Stimulated activated CD4-positive, alpha-beta T cell treated with anti-CD3 and anti-CD28 coated beads, Interleukin-1b, Interleukin-23, amount 100 ng/mL, for 24 hours (primary cell): ENCODE measurements around the gene PRDM5.

Experiments
- DNase-seq, 4 experiments: peaks; one replicate each; pipeline ENCODE4 v3.0.0-alpha.2; 2020; ENCODE audit warnings: low read depth in 4 of 4, low spot score in 1 of 4

Gene PRDM5

GRCh38 chr4:120716346-120716745 lies 206.2 kb downstream of the PRDM5 start:
- DNase-seq = no peak

GRCh38 chr4:120714417-120715010 lies 208.0 kb downstream of the PRDM5 start:
- DNase-seq = no peak

GRCh38 chr4:120709991-120710390 lies 212.5 kb downstream of the PRDM5 start:
- no peak for DNase-seq

- no peak for DNase-seq
Observed at GRCh38 chr4:120704538-120704937, 218.0 kb downstream of the PRDM5 start.

- DNase-seq = no peak
Observed at GRCh38 chr4:120703908-120704307, 218.6 kb downstream of the PRDM5 start.

GRCh38 chr4:120699354-120699753 lies 223.2 kb downstream of the PRDM5 start:
- no peak for DNase-seq

GRCh38 chr4:120694973-120695372 lies 227.6 kb downstream of the PRDM5 start:
- no peak for DNase-seq

- DNase-seq = no peak
Observed at GRCh38 chr4:120693816-120694215, 228.7 kb downstream of the PRDM5 start.

- DNase-seq = no peak
Observed at GRCh38 chr4:120692964-120693363, 229.6 kb downstream of the PRDM5 start.

GRCh38 chr4:120691536-120691935 lies 231.0 kb downstream of the PRDM5 start:
- no peak for DNase-seq

GRCh38 chr4:120691106-120691505 lies 231.4 kb downstream of the PRDM5 start:
- no peak for DNase-seq

- DNase-seq = no peak
Observed at GRCh38 chr4:120688791-120689190, 233.7 kb downstream of the PRDM5 start.

- DNase-seq = no peak
Observed at GRCh38 chr4:120685756-120686278, 236.7 kb downstream of the PRDM5 start.

GRCh38 chr4:120683897-120684540 lies 238.5 kb downstream of the PRDM5 start:
- no peak for DNase-seq

GRCh38 chr4:120682981-120683380 lies 239.5 kb downstream of the PRDM5 start:
- DNase-seq = no peak

GRCh38 chr4:120680647-120681228 lies 241.8 kb downstream of the PRDM5 start:
- no peak for DNase-seq

GRCh38 chr4:120673696-120674095 lies 248.8 kb downstream of the PRDM5 start:
- no peak for DNase-seq

- DNase-seq = no peak
Observed at GRCh38 chr4:120672558-120673147, 249.9 kb downstream of the PRDM5 start.

GRCh38 chr4:120672076-120672475 lies 250.4 kb downstream of the PRDM5 start:
- DNase-seq = no peak

- no peak for DNase-seq
Observed at GRCh38 chr4:120671538-120671937, 251.0 kb downstream of the PRDM5 start.

- DNase-seq = no peak
Observed at GRCh38 chr4:120667102-120667501, 255.4 kb downstream of the PRDM5 start.

GRCh38 chr4:120664851-120665250 lies 257.7 kb downstream of the PRDM5 start:
- no peak for DNase-seq
